ENCODE results near the gene C16orf74.

The C16orf74 gene

GRCh38 chr16:85729452-85730185 lies 21.3 kb downstream of the C16orf74 start:
- TF ChIP-seq CTCF (IDR thresholded peaks at IDR 0.05; ENCODE audit: low read length, missing control alignments): no peak
- DNase-seq (ENCODE audit: low read depth): no peak
- no peak overlapping the region for H3K4me3 ChIP-seq (replicated peaks; ENCODE audit: low read depth, low read length)

- TF ChIP-seq CTCF (IDR thresholded peaks at IDR 0.05; ENCODE audit: low read length, missing control alignments): peak; percentile 33
- H3K4me3 ChIP-seq (replicated peaks; ENCODE audit: low read depth, low read length): no peak overlapping the region
- DNase-seq (ENCODE audit: low read depth): no peak
These were observed 22.0 kb downstream of the C16orf74 start for GRCh38 chr16:85728879-85729278.

GRCh38 chr16:85724936-85725335 lies 26.0 kb downstream of the C16orf74 start:
- TF ChIP-seq CTCF (IDR thresholded peaks at IDR 0.05; ENCODE audit: low read length, missing control alignments): no peak
- DNase-seq (ENCODE audit: low read depth): no peak
- no peak overlapping the region for H3K4me3 ChIP-seq (replicated peaks; ENCODE audit: low read depth, low read length)

- no peak for TF ChIP-seq CTCF (IDR thresholded peaks at IDR 0.05; ENCODE audit: low read length, missing control alignments)
- H3K4me3 ChIP-seq (replicated peaks; ENCODE audit: low read depth, low read length): no peak overlapping the region
- no peak for DNase-seq (ENCODE audit: low read depth)
These were observed 26.6 kb downstream of the C16orf74 start for GRCh38 chr16:85724126-85724879.

GRCh38 chr16:85722128-85722893 lies 28.6 kb downstream of the C16orf74 start:
- no peak overlapping the region for H3K4me3 ChIP-seq (replicated peaks; ENCODE audit: low read depth, low read length)
- no peak for TF ChIP-seq CTCF (IDR thresholded peaks at IDR 0.05; ENCODE audit: low read length, missing control alignments)
- no peak for DNase-seq (ENCODE audit: low read depth)

GRCh38 chr16:85720302-85720637 lies 30.6 kb downstream of the C16orf74 start:
- no peak for DNase-seq (ENCODE audit: low read depth)
- no peak for TF ChIP-seq CTCF (IDR thresholded peaks at IDR 0.05; ENCODE audit: low read length, missing control alignments)

More at GRCh38 chr16:85720302-85720637, 30.6 kb downstream of the C16orf74 start:
- no peak overlapping the region for H3K4me3 ChIP-seq (replicated peaks; ENCODE audit: low read depth, low read length)
